Osteocyte (in vitro differentiated cells): ENCODE results near the gene PRMT2. TPM values are rescaled to one million over a fixed set of nuclear protein-coding genes. Genes with fewer than 3 reads are reported as not detected.
A peak's percentile ranks its signal among the peaks of the same experiment; 100 is the strongest.

Experiments
- DNase-seq: peaks from one replicate; pipeline ENCODE4 v3.0.0; 2021; ENCODE audit warnings: mixed read lengths; ENCODE audit not compliant: unreplicated experiment; ENCODE audit errors: extremely low spot score
- H3K27ac Mint-ChIP-seq: one replicate; pipeline ENCODE4 v1.8.0; 2021; ENCODE audit warnings: mild to moderate bottlenecking, mixed read lengths; ENCODE audit not compliant: unreplicated experiment
- H3K27me3 Mint-ChIP-seq: one replicate; pipeline ENCODE4 v1.8.0; 2021; ENCODE audit warnings: mixed read lengths; ENCODE audit not compliant: unreplicated experiment
- H3K36me3 Mint-ChIP-seq: one replicate; pipeline ENCODE4 v1.8.0; 2021; ENCODE audit warnings: mixed read lengths; ENCODE audit not compliant: unreplicated experiment
- H3K4me1 Mint-ChIP-seq: one replicate; pipeline ENCODE4 v1.8.0; 2021; ENCODE audit warnings: mixed read lengths; ENCODE audit not compliant: unreplicated experiment
- H3K4me3 Mint-ChIP-seq: one replicate; pipeline ENCODE4 v1.8.0; 2021; ENCODE audit warnings: mild to moderate bottlenecking, moderate library complexity, mixed read lengths; ENCODE audit not compliant: unreplicated experiment
- H3K9me3 Mint-ChIP-seq: one replicate; pipeline ENCODE4 v1.8.0; 2021; ENCODE audit warnings: mixed read lengths; ENCODE audit not compliant: unreplicated experiment
- CTCF ChIP-seq: fragments of 200-600 bp; sonication (generic); IDR thresholded peaks from 2 replicates; pipeline ENCODE4 v1.5.0; 2021; ENCODE audit warnings: antibody characterized with exemption, mild to moderate bottlenecking, moderate library complexity
- total RNA-seq: library from RNA; stranded (reverse); gene quantifications from 2 replicates; pipeline ENCODE4 v1.2.1, GENCODE V29; 2021

Gene PRMT2
- total RNA-seq, 1 donor from 2014 or later: 115 TPM

GRCh38 chr21:46636550-46637285 lies 1.2 kb downstream of the PRMT2 start:
- peaks cover 55% of the 10 kb centered on the region for H3K4me1 Mint-ChIP-seq
- H3K4me3 Mint-ChIP-seq: peak overlapping the region; percentile 86
- no peak for DNase-seq
- peak overlapping the region; percentile 99 for H3K27ac Mint-ChIP-seq
- no peaks in the 10 kb centered on the region for H3K9me3 Mint-ChIP-seq
- no peak for TF ChIP-seq CTCF
- H3K27me3 Mint-ChIP-seq: no peaks in the 10 kb centered on the region
- peaks cover 16% of the 10 kb centered on the region for H3K36me3 Mint-ChIP-seq

- peaks cover 57% of the 10 kb centered on the region for H3K4me1 Mint-ChIP-seq
- DNase-seq: no peak
These were observed 2.7 kb downstream of the PRMT2 start for GRCh38 chr21:46637952-46638746.

GRCh38 chr21:46639489-46640386 lies 4.3 kb downstream of the PRMT2 start:
- Mint-ChIP-seq H3K27ac (no peak overlapping the region), H3K9me3 (no peaks in the 10 kb centered on the region), H3K36me3 (peaks cover 36% of the 10 kb centered on the region), H3K4me3 (peak overlapping the region; percentile 56), H3K27me3 (no peaks in the 10 kb centered on the region), H3K4me1 (peaks cover 51% of the 10 kb centered on the region)
- DNase-seq: no peak
- TF ChIP-seq CTCF: peak; percentile 66

More at GRCh38 chr21:46637952-46638746, 2.7 kb downstream of the PRMT2 start:
- Mint-ChIP-seq H3K36me3 (peaks cover 21% of the 10 kb centered on the region), H3K4me3 (peak overlapping the region; percentile 41), H3K27me3 (no peaks in the 10 kb centered on the region), H3K27ac (peak overlapping the region; percentile 4), H3K9me3 (no peaks in the 10 kb centered on the region)
- no peak for TF ChIP-seq CTCF

- no peaks in the 10 kb centered on the region for H3K9me3 Mint-ChIP-seq
- no peak for TF ChIP-seq CTCF
- no peaks in the 10 kb centered on the region for H3K27me3 Mint-ChIP-seq
These were observed 6.2 kb downstream of the PRMT2 start for GRCh38 chr21:46641656-46642055.

More at GRCh38 chr21:46641656-46642055, 6.2 kb downstream of the PRMT2 start:
- DNase-seq: no peak
- Mint-ChIP-seq H3K36me3 (peaks cover 50% of the 10 kb centered on the region), H3K4me1 (peaks cover 41% of the 10 kb centered on the region), H3K4me3 (no peak overlapping the region), H3K27ac (peak overlapping the region; percentile 39)
